HepG2 (cell line): Measurements from ENCODE around the gene PLK5.

Experiments
- EP300 ChIP-seq, 3 experiments: sonication (generic) in 1 of 3; formaldehyde crosslinking in 1 of 3; IDR thresholded peaks; 2 replicates each; pipeline versions ENCODE4 v1.5.1 to v1.6.1; 2011 to 2020; ENCODE audit warnings: low read depth in 2 of 3, low read length in 2 of 3, borderline replicate concordance in 1 of 3, improper control_type of control experiment in 1 of 3, mild to moderate bottlenecking in 1 of 3, missing genetic modification reagents in 1 of 3, moderate library complexity in 1 of 3
- GTF2F1 ChIP-seq: fragments of 150-350 bp; IDR thresholded peaks from 2 replicates; pipeline ENCODE4 v1.6.1; 2014; ENCODE audit warnings: low read length
- JDP2 ChIP-seq: sonication (generic); formaldehyde crosslinking; IDR thresholded peaks from 2 replicates; pipeline ENCODE4 v1.8.1; 2022; ENCODE audit warnings: missing genetic modification reagents, borderline replicate concordance
- MYC ChIP-seq: sonication (generic); formaldehyde crosslinking; IDR thresholded peaks from 2 replicates; pipeline ENCODE4 v1.9.0; 2021; ENCODE audit warnings: missing genetic modification reagents, borderline replicate concordance
- POLR2A ChIP-seq, 2 experiments: IDR thresholded peaks; 2 replicates each; pipeline ENCODE4 v1.6.1; 2011; ENCODE audit warnings: low read depth in 2 of 2, low read length in 2 of 2, mild to moderate bottlenecking in 1 of 2, moderate library complexity in 1 of 2; ENCODE audit not compliant: insufficient read depth in 1 of 2
- SAFB2 ChIP-seq: sonication (generic); formaldehyde crosslinking; IDR thresholded peaks from 2 replicates; pipeline ENCODE4 v1.5.1; 2020; ENCODE audit warnings: missing genetic modification reagents, low read depth, mild to moderate bottlenecking, borderline replicate concordance
- SMARCC2 ChIP-seq: fragments of 450-650 bp; IDR thresholded peaks from 2 replicates; pipeline ENCODE4 v1.6.1; 2017; ENCODE audit warnings: antibody characterized with exemption, mild to moderate bottlenecking
- SRF ChIP-seq: IDR thresholded peaks from 2 replicates; pipeline ENCODE4 v1.6.1; 2011; ENCODE audit warnings: mild to moderate bottlenecking, low read depth, low read length, moderate library complexity
- SRSF1 ChIP-seq: fragments of 200-400 bp; formaldehyde crosslinking; optimal IDR thresholded peaks from 2 replicates; pipeline ENCODE3; 2017; ENCODE audit warnings: mild to moderate bottlenecking, low read depth, low read length, moderate library complexity
- ZNF274 ChIP-seq: sonication (generic); formaldehyde crosslinking; IDR thresholded peaks from 2 replicates; pipeline ENCODE4 v1.5.1; 2020; ENCODE audit warnings: mild to moderate bottlenecking, missing genetic modification reagents
- ZNF619 ChIP-seq: sonication (generic); formaldehyde crosslinking; IDR thresholded peaks from 2 replicates; pipeline ENCODE4 v1.4.0; 2020; ENCODE audit warnings: mild to moderate bottlenecking, missing genetic modification reagents
- TF ChIP-seq, protein P1 (sequence below): sonication (generic); formaldehyde crosslinking; IDR thresholded peaks from 2 replicates; pipeline ENCODE4 v1.5.0; 2020; ENCODE audit warnings: mild to moderate bottlenecking, missing genetic modification reagents, moderate library complexity

- TF ChIP-seq ZNF619 (CRISPR knock-in tag) (no peak), EP300 (IDR thresholded peaks at IDR 0.05; ENCODE audit: low read depth in 2 of 2, low read length in 2 of 2) (no peak), EP300 (CRISPR knock-in tag; IDR thresholded peaks at IDR 0.05; ENCODE audit: borderline replicate concordance) (no peak), POLR2A (IDR thresholded peaks at IDR 0.05; ENCODE audit: insufficient read depth in 1 of 2, low read depth in 2 of 2, low read length in 2 of 2) (no peak), ZNF274 (no peak), JDP2 (CRISPR knock-in tag) (no peak), SMARCC2 (no peak), GTF2F1 (no peak), SRSF1 (no peak), SAFB2 (CRISPR knock-in tag) (no peak), SRF (no peak), MYC (CRISPR knock-in tag) (no peak)
- TF ChIP-seq, protein P1, sequence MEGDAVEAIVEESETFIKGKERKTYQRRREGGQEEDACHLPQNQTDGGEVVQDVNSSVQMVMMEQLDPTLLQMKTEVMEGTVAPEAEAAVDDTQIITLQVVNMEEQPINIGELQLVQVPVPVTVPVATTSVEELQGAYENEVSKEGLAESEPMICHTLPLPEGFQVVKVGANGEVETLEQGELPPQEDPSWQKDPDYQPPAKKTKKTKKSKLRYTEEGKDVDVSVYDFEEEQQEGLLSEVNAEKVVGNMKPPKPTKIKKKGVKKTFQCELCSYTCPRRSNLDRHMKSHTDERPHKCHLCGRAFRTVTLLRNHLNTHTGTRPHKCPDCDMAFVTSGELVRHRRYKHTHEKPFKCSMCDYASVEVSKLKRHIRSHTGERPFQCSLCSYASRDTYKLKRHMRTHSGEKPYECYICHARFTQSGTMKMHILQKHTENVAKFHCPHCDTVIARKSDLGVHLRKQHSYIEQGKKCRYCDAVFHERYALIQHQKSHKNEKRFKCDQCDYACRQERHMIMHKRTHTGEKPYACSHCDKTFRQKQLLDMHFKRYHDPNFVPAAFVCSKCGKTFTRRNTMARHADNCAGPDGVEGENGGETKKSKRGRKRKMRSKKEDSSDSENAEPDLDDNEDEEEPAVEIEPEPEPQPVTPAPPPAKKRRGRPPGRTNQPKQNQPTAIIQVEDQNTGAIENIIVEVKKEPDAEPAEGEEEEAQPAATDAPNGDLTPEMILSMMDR (CRISPR knock-in tag): no peak
Measured at GRCh38 chr19:1507192-1507660, 16.7 kb upstream of the PLK5 start.
